ENCODE measurements around the gene EFCAB11. TPM values are rescaled to one million over a fixed set of nuclear protein-coding genes. Genes with fewer than 3 reads are reported as not detected.

The EFCAB11 gene
- total and polyA plus RNA-seq, 2 experiments from 2014 or later: 7.2 to 10.8 TPM

GRCh38 chr14:89792489-89793366, 161.8 kb downstream of the EFCAB11 start:
- Histone ChIP-seq H3K4me2 (no peak overlapping the region), H3K9me3 (ENCODE audit: low read depth) (no peaks in the 10 kb centered on the region), H3K4me3 (no peak overlapping the region), H3K9me2 (replicated peaks; ENCODE audit: insufficient read depth) (no peaks in the 10 kb centered on the region), H3K36me3 (replicated peaks; ENCODE audit: insufficient read depth, low read depth) (no peaks in the 10 kb centered on the region), H3K27me3 (no peaks in the 10 kb centered on the region), H3K4me1 (ENCODE audit: insufficient read depth) (peaks cover 4% of the 10 kb centered on the region), H3K79me2 (no peaks in the 10 kb centered on the region), H3K27ac (peak overlapping the region; percentile 20), H4K20me1 (ENCODE audit: insufficient read depth, poor library complexity, severe bottlenecking) (no peaks in the 10 kb centered on the region), H2AFZ (no peak overlapping the region)
- 83% methylated on average over 12 of the region's 12 CpGs for WGBS (ENCODE audit: low lambda C conversion rate, missing lambda C conversion rate)
- TF ChIP-seq EZH2phosphoT487 (IDR thresholded peaks at IDR 0.05; ENCODE audit: low read depth, severe bottlenecking, unreplicated experiment) (no peak), EZH2 (IDR thresholded peaks at IDR 0.05; ENCODE audit: borderline replicate concordance) (no peak), CTCF (IDR thresholded peaks at IDR 0.05; ENCODE audit: poor library complexity) (no peak)
- no peak for DNase-seq (ENCODE audit: low spot score)

GRCh38 chr14:89787525-89787924, 167.0 kb downstream of the EFCAB11 start:
- Histone ChIP-seq H4K20me1 (ENCODE audit: insufficient read depth, poor library complexity, severe bottlenecking) (no peaks in the 10 kb centered on the region), H2AFZ (no peak overlapping the region), H3K4me3 (no peak overlapping the region), H3K27me3 (no peaks in the 10 kb centered on the region), H3K27ac (no peak overlapping the region), H3K79me2 (no peaks in the 10 kb centered on the region), H3K9me2 (replicated peaks; ENCODE audit: insufficient read depth) (no peaks in the 10 kb centered on the region), H3K4me2 (no peak overlapping the region), H3K4me1 (ENCODE audit: insufficient read depth) (no peaks in the 10 kb centered on the region), H3K36me3 (replicated peaks; ENCODE audit: insufficient read depth, low read depth) (no peaks in the 10 kb centered on the region), H3K9me3 (ENCODE audit: low read depth) (no peaks in the 10 kb centered on the region)
- no peak for DNase-seq (ENCODE audit: low spot score)
- TF ChIP-seq EZH2 (IDR thresholded peaks at IDR 0.05; ENCODE audit: borderline replicate concordance) (no peak), CTCF (IDR thresholded peaks at IDR 0.05; ENCODE audit: poor library complexity) (no peak), EZH2phosphoT487 (IDR thresholded peaks at IDR 0.05; ENCODE audit: low read depth, severe bottlenecking, unreplicated experiment) (no peak)
- WGBS (ENCODE audit: low lambda C conversion rate, missing lambda C conversion rate): 95% methylated on average over 4 of the region's 4 CpGs

GRCh38 chr14:89781046-89781445, 173.5 kb downstream of the EFCAB11 start:
- Histone ChIP-seq H3K4me3 (no peak overlapping the region), H2AFZ (no peak overlapping the region), H3K36me3 (replicated peaks; ENCODE audit: insufficient read depth, low read depth) (no peaks in the 10 kb centered on the region), H3K9me3 (ENCODE audit: low read depth) (no peaks in the 10 kb centered on the region), H4K20me1 (ENCODE audit: insufficient read depth, poor library complexity, severe bottlenecking) (no peaks in the 10 kb centered on the region), H3K27ac (no peak overlapping the region), H3K27me3 (no peaks in the 10 kb centered on the region), H3K4me1 (ENCODE audit: insufficient read depth) (no peaks in the 10 kb centered on the region), H3K4me2 (no peak overlapping the region), H3K9me2 (replicated peaks; ENCODE audit: insufficient read depth) (no peaks in the 10 kb centered on the region), H3K79me2 (no peaks in the 10 kb centered on the region)
- DNase-seq (ENCODE audit: low spot score): no peak
- WGBS (ENCODE audit: low lambda C conversion rate, missing lambda C conversion rate): 97% methylated on average over 4 of the region's 4 CpGs
- TF ChIP-seq EZH2phosphoT487 (IDR thresholded peaks at IDR 0.05; ENCODE audit: low read depth, severe bottlenecking, unreplicated experiment) (no peak), CTCF (IDR thresholded peaks at IDR 0.05; ENCODE audit: poor library complexity) (no peak), EZH2 (IDR thresholded peaks at IDR 0.05; ENCODE audit: borderline replicate concordance) (no peak)

Measured in hepatocyte (in vitro differentiated cells).